Endothelial cell of umbilical vein (primary cell): ENCODE data around the gene ATP10A. TPM values are rescaled to one million over a fixed set of nuclear protein-coding genes. Genes with fewer than 3 reads are reported as not detected.

Experiments used
- BruUV-seq: library from RNA; stranded (reverse); fragments of 400-500 nt; replicated peaks from 2 replicates; lab custom pipeline; 2021; lab: Mats Ljungman, UMichigan
- CTCF ChIA-PET: fragments of 300-600, 350-600 bp; sonication (Branson Sonifier 250); formaldehyde crosslinking; loops from one replicate; lab custom pipeline; 2021; ENCODE audit warnings: antibody characterized with exemption, inconsistent platforms; lab: Charles Lee
- POLR2A ChIA-PET: fragments of 300-600, 350-600 bp; sonication (Branson Sonifier 250); formaldehyde crosslinking; loops from one replicate; lab custom pipeline; 2021; ENCODE audit warnings: antibody characterized with exemption, inconsistent platforms; lab: Charles Lee
- DNase-seq: peaks from one replicate; pipeline ENCODE4 v3.0.0-alpha.2; 2011; ENCODE audit warnings: low read depth, low spot score
- FAIRE-seq: peaks from 2 replicates; lab custom pipeline; 2011; peaks lifted over from hg19 to GRCh38; lab: Jason Lieb, UNC
- H2AFZ ChIP-seq: 2 replicates; pipeline ENCODE4 v1.6.0; 2012; ENCODE audit warnings: low read depth, low read length, control low read depth, inconsistent platforms
- H3K27ac ChIP-seq: 2 replicates; pipeline ENCODE4 v1.5.1; 2011; ENCODE audit warnings: low read depth, mild to moderate bottlenecking, control low read depth, low read length, moderate library complexity; ENCODE audit not compliant: insufficient read depth
- H3K27me3 ChIP-seq, 2 experiments: 2 replicates each; pipeline versions ENCODE4 v1.6.0 to v1.6.1; 2011; ENCODE audit warnings: low read length in 2 of 2, mixed read lengths in 1 of 2; ENCODE audit not compliant: control insufficient read depth in 2 of 2, insufficient read depth in 2 of 2
- H3K36me3 ChIP-seq, 2 experiments: 2 replicates in 1 of 2; 3 replicates in 1 of 2; pipeline ENCODE4 v1.5.1; 2011; ENCODE audit warnings: low read length in 2 of 2, mild to moderate bottlenecking in 1 of 2, moderate library complexity in 1 of 2; ENCODE audit not compliant: control insufficient read depth in 2 of 2, insufficient read depth in 2 of 2; ENCODE audit errors: extremely low read depth in 1 of 2
- H3K4me1 ChIP-seq: 3 replicates; pipeline ENCODE4 v1.5.1; 2011; ENCODE audit warnings: mild to moderate bottlenecking, low read length; ENCODE audit not compliant: control insufficient read depth, insufficient read depth; ENCODE audit errors: extremely low read depth
- H3K4me2 ChIP-seq: 2 replicates; pipeline ENCODE4 v1.6.1; 2011; ENCODE audit warnings: low read length, control low read depth, mixed read lengths; ENCODE audit not compliant: insufficient read depth
- H3K4me3 ChIP-seq, 3 experiments: fragments of 200-600 bp in 1 of 3; sonication (generic), shearing (Covaris generic) in 1 of 3; replicated peaks in 1 of 3; 2 replicates each; pipeline ENCODE4 v1.5.1; 2011 to 2016; ENCODE audit warnings: control low read depth in 3 of 3, low read length in 3 of 3, mild to moderate bottlenecking in 2 of 3, inconsistent platforms in 1 of 3, low read depth in 1 of 3, moderate library complexity in 1 of 3; ENCODE audit not compliant: insufficient read depth in 1 of 3
- H3K79me2 ChIP-seq: 2 replicates; pipeline ENCODE4 v1.6.0; 2012; ENCODE audit warnings: low read length, inconsistent platforms; ENCODE audit not compliant: control insufficient read depth, insufficient read depth
- H3K9ac ChIP-seq: replicated peaks from 2 replicates; pipeline ENCODE3; 2011; ENCODE audit warnings: low read length, control low read depth; ENCODE audit not compliant: insufficient read depth; ENCODE audit errors: extremely low read depth
- H3K9me1 ChIP-seq: replicated peaks from 3 replicates; pipeline ENCODE4 v1.6.0; 2011; ENCODE audit warnings: mild to moderate bottlenecking, low read length; ENCODE audit not compliant: control insufficient read depth, insufficient read depth; ENCODE audit errors: extremely low read depth
- H3K9me3 ChIP-seq: replicated peaks from 2 replicates; pipeline ENCODE4 v1.5.1; 2012; ENCODE audit warnings: low read length, inconsistent platforms; ENCODE audit not compliant: control insufficient read depth, insufficient read depth
- H4K20me1 ChIP-seq: replicated peaks from 2 replicates; pipeline ENCODE3; 2011; ENCODE audit warnings: mild to moderate bottlenecking, low read length; ENCODE audit not compliant: control insufficient read depth, insufficient read depth; ENCODE audit errors: extremely low read depth
- EZH2 ChIP-seq: IDR thresholded peaks from 2 replicates; pipeline ENCODE4 v1.6.1; 2012; ENCODE audit warnings: borderline replicate concordance, low read depth, mild to moderate bottlenecking, moderate library complexity, low read length, inconsistent platforms; ENCODE audit not compliant: severe bottlenecking
- FOS ChIP-seq: IDR thresholded peaks from 2 replicates; pipeline ENCODE4 v1.6.1; 2011; ENCODE audit warnings: mild to moderate bottlenecking, low read length, moderate library complexity, borderline replicate concordance; ENCODE audit not compliant: insufficient read depth
- GATA2 ChIP-seq: IDR thresholded peaks from 2 replicates; pipeline ENCODE4 v1.7.0; 2011; ENCODE audit warnings: low read depth, mild to moderate bottlenecking, moderate library complexity, mixed read lengths, low read length; ENCODE audit not compliant: insufficient read length, insufficient read depth
- JUN ChIP-seq: IDR thresholded peaks from 2 replicates; pipeline ENCODE4 v1.6.1; 2011; ENCODE audit warnings: borderline replicate concordance, low read depth; ENCODE audit not compliant: insufficient read length, insufficient read depth
- MAX ChIP-seq: IDR thresholded peaks from 2 replicates; pipeline ENCODE4 v1.6.1; 2011; ENCODE audit not compliant: insufficient read depth, insufficient read length
- MYC ChIP-seq: IDR thresholded peaks from one replicate; pipeline ENCODE4 v1.6.1; 2011; ENCODE audit warnings: mild to moderate bottlenecking, low read depth, low read length
- POLR2A ChIP-seq: IDR thresholded peaks from 2 replicates; pipeline ENCODE4 v1.6.1; 2012; ENCODE audit warnings: low read depth, mild to moderate bottlenecking, control low read depth, low read length
- POLR2AphosphoS5 ChIP-seq: IDR thresholded peaks from 2 replicates; pipeline ENCODE4 v1.6.1; 2012; ENCODE audit warnings: low read depth, mild to moderate bottlenecking, control low read depth, low read length, moderate library complexity; ENCODE audit not compliant: insufficient read depth
- dilution Hi-C: fragments of 300-500 bp; cut with MboI; formaldehyde crosslinking; loops from one replicate; pipeline ENCODE4 v1.15.0; 2019; ENCODE audit warnings: low sequenced_read_pairs; ENCODE audit not compliant: extremely low pct_ligation_motif_present
- intact Hi-C: fragments of 100-400 bp; cut with micrococcal nuclease; formaldehyde crosslinking; loops from one replicate; pipeline ENCODE4 v1.10.0; 2022
- polyA plus RNA-seq, 4 experiments: library from polyadenylated mRNA; depleted of rRNA in 3 of 4; stranded (reverse) in 3 of 4; unstranded in 1 of 4; fragments of >200 nt; gene quantifications; 2 replicates each; pipeline versions ENCODE4 v1.2.1 to v1.2.3, GENCODE V29; 2011 to 2012; ENCODE audit warnings: missing spikeins in 1 of 4
- total RNA-seq: library from RNA; stranded (reverse); gene quantifications from 2 replicates; pipeline ENCODE4 v1.2.3, GENCODE V29; 2021
- TF ChIP-seq, protein P1 (sequence below), 2 donors: IDR thresholded peaks; 1 replicate in 1 of 2; 2 replicates in 1 of 2; pipeline ENCODE4 v1.5.1; 2011; ENCODE audit warnings: low read length in 2 of 2, mild to moderate bottlenecking in 2 of 2, moderate library complexity in 2 of 2, control low read depth in 1 of 2, inconsistent platforms in 1 of 2, low read depth in 1 of 2; ENCODE audit not compliant: insufficient read depth in 1 of 2; ENCODE audit errors: extremely low read depth in 1 of 2

The ATP10A gene
- total and polyA plus RNA-seq, 2 donors (not counting 3 experiments of a cell fraction or from before 2014, with no cell fraction given), result not detected

DNA sequence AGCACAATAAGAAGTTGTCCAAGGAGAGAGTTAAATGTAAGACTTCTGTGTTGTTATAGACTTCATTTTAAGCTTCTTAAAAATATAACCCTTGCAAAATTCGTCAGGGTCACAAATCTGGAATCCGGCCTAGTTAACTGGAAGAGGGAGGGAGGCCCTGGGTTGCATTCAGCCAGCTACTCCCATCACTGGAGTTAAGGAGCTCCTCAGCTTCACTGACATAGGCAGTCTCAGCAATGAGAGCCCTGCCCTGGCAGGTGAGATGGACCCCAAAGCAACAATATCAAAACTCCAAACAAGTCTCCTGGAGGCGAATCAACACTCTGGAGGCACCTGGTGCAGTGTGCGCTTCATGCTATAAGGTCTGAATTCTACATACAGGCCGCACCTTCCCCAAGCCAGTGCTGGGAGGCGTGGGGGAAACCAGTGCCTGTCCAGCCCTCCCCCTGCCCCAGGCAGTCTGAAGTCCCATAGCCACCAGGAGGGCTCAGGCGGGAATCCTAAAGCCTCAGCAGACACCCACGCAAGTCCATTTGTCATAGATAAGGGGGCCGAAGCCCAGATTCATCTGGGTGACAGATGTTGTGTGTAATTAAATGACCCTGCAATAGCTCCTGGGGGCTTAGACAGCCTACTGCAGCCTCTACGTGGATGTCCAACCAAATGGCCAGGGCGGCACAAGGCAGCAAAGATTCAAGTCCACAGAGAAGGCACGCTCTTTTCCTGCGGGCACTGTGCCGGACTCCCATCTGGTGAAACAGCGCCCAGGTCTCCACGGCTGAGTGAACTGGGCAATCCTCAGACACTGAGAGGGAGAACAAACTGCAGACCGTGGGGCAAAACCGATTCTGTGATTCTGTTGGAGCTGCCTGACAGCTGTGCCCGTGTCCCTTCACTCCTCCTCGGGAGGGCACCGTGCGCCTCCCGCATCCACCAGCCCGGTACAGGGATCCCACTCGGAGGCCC lies 64.9 kb downstream of the ATP10A start:
- TF ChIP-seq FOS (no peak), POLR2A (no peak), POLR2AphosphoS5 (no peak), EZH2 (no peak), MAX (no peak), GATA2 (no peak), MYC (no peak), JUN (no peak)
- TF ChIP-seq, protein P1, sequence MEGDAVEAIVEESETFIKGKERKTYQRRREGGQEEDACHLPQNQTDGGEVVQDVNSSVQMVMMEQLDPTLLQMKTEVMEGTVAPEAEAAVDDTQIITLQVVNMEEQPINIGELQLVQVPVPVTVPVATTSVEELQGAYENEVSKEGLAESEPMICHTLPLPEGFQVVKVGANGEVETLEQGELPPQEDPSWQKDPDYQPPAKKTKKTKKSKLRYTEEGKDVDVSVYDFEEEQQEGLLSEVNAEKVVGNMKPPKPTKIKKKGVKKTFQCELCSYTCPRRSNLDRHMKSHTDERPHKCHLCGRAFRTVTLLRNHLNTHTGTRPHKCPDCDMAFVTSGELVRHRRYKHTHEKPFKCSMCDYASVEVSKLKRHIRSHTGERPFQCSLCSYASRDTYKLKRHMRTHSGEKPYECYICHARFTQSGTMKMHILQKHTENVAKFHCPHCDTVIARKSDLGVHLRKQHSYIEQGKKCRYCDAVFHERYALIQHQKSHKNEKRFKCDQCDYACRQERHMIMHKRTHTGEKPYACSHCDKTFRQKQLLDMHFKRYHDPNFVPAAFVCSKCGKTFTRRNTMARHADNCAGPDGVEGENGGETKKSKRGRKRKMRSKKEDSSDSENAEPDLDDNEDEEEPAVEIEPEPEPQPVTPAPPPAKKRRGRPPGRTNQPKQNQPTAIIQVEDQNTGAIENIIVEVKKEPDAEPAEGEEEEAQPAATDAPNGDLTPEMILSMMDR (IDR thresholded peaks at IDR 0.05; ENCODE audit: extremely low read depth in 1 of 2, insufficient read depth in 1 of 2, low read depth in 1 of 2, low read length in 2 of 2), result no peak
- no peaks in the 10 kb centered on the region for H3K36me3 ChIP-seq
- no peak overlapping the region for H3K9ac ChIP-seq
- H3K4me3 ChIP-seq, result no peak overlapping the region
- CTCF ChIA-PET, result no interaction called here
- dilution Hi-C loops, result no loop called here
- H2AFZ ChIP-seq, result no peak overlapping the region
- no peaks in the 10 kb centered on the region for H3K9me1 ChIP-seq
- intact Hi-C loops, result no loop called here
- FAIRE-seq (no peak), DNase-seq (no peak)
- H3K27ac ChIP-seq, result no peak overlapping the region
- no peak overlapping the region for H3K4me2 ChIP-seq
- POLR2A ChIA-PET, result no interaction called here
- no TSS peak for BruUV-seq
- no peaks in the 10 kb centered on the region for H3K4me1 ChIP-seq
- peaks cover 5% of the 10 kb centered on the region for H3K9me3 ChIP-seq
- H3K79me2 ChIP-seq, result no peaks in the 10 kb centered on the region
- no peaks in the 10 kb centered on the region for H4K20me1 ChIP-seq
- H3K27me3 ChIP-seq, result no peaks in the 10 kb centered on the region
